Coronary artery (tissue), 2 donors: ENCODE data around the gene CCL19.
"Not testable (repeated sequence)": the region's sequence is repeated elsewhere in the genome, so short reads cannot be mapped to it uniquely, and the experiment has no call there.

Experiments used
- DNase-seq: peaks from one replicate; pipeline ENCODE4 v3.0.0-alpha.2; 2017; ENCODE audit warnings: low spot score
- H3K27ac ChIP-seq, 2 donors: fragments of 200-600 bp; sonication (generic); one replicate each; pipeline ENCODE4 v1.5.1; 2016 to 2019
- H3K4me3 ChIP-seq: fragments of 200-600 bp; sonication (generic); 2 replicates; pipeline ENCODE4 v1.5.1; 2016; ENCODE audit warnings: mild to moderate bottlenecking, moderate library complexity
- CTCF ChIP-seq: fragments of 200-600 bp; sonication (generic); IDR thresholded peaks from one replicate; pipeline ENCODE4 v1.5.1; 2019; ENCODE audit warnings: antibody characterized with exemption

The CCL19 gene

GRCh38 chr9:34690983-34691935 is at the start of gene CCL19:
Gene CCL19, minus strand, starts transcription at chr9:34691276. Its CDS starts 137 bp downstream, at chr9:34691139.
- no peak within 1 kb of the TSS for H3K4me3 ChIP-seq
- no peak for DNase-seq
- H3K27ac ChIP-seq: no peak within 1 kb of the TSS
- TF ChIP-seq CTCF: no peak

- not testable (repeated sequence) for H3K4me3 ChIP-seq, H3K27ac ChIP-seq, DNase-seq
Observed at GRCh38 chr9:34740176-34740575, 49.1 kb upstream of the CCL19 start.

DNA sequence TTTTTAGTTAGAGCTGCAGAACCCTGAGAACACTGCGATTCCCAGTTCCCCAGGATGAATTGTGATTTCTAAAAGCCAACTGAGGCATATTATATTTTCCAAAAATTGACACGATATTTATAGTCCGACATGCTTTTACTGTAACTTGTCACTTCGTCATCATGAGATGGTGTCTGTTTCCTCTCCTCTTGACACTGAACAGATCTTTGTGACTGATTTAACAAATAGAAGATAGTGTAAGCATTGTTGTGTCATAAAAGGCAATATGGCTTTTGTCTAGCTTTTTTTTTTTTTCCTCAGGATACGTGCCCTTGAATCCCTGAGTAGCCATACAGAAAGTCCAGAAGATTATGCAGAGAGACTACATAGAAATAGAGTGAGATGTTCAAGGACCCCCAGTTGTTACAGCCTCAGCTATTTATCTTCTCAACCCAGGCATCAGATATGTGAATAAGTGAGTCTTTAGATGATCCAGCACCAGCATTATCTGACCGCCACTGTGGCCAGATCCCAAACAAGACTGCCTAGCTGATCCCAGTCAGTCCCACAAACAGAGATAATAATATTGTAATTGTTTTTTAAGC is 46.7 kb upstream of the CCL19 start:
- no peak for DNase-seq
- Histone ChIP-seq H3K4me3 (no peak overlapping the region), H3K27ac (no peak overlapping the region)
- TF ChIP-seq CTCF: no peak

- no peak for TF ChIP-seq CTCF
- no peak overlapping the region for H3K4me3 ChIP-seq
- H3K27ac ChIP-seq: no peak overlapping the region
- DNase-seq: no peak
Observed at GRCh38 chr9:34734720-34735119, 43.6 kb upstream of the CCL19 start.

DNA sequence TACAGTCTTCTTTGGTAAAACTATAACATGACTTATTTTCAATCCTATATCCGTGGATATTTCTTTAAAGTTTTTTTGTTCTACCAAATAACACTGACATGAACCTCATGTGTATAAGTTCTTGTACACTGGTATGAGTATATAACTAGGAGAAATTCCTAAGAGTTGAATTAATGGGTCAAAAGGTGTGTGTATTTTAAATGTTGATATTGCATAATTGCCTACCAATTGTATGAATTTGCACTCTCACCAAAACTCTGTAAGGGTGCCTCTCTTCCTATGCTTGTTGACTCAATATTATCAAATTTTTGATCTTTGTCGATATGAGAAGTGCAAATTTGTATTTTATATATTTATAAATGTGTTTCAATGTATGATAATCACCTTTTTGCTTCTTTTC is 41.8 kb upstream of the CCL19 start:
- Histone ChIP-seq H3K4me3 (no peak overlapping the region), H3K27ac (no peak overlapping the region)
- TF ChIP-seq CTCF: no peak
- no peak for DNase-seq

DNA sequence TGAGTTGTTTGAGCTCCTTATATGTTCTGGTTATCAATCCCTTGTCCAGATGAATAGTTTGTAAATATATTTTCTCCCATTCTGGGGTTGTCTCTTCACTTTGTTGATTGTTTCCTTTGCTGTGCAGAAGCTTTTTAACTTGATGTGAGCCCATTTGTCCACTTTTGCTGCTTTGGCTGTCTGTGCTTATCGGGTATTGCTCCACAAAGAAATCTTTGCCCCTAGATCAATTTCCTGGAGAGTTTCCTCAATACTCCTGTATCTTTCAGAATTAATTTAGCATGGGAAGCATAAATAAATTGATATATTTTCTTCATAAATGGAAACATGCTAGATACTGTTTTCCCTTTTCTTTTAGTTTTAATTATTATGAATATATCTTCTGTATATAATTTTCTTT is 41.4 kb upstream of the CCL19 start:
- H3K4me3 ChIP-seq: no peak overlapping the region
- no peak for TF ChIP-seq CTCF
- no peak overlapping the region for H3K27ac ChIP-seq
- no peak for DNase-seq

DNA sequence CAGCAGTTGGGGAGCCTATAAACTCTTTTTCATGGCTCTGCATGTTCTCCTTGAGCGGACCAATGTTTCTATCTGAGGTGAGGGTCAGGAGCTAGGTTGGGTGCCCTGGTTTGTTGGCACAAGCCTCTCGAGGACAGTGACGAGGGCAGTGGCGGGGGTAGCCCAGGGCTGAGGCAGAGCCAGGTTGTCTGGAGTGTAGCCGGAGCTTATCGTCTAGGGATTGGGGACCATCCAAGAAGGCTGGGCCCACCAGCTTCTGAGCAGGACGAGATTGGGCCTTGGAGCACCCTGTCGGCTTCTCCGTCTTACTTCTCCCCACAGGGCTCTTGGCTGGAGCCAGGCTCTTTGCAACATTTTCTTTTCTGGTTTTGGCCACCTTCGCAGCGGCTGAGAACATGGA is 32.1 kb upstream of the CCL19 start:
- Histone ChIP-seq H3K4me3 (no peak overlapping the region), H3K27ac (no peak overlapping the region)
- no peak for DNase-seq
- no peak for TF ChIP-seq CTCF

DNA sequence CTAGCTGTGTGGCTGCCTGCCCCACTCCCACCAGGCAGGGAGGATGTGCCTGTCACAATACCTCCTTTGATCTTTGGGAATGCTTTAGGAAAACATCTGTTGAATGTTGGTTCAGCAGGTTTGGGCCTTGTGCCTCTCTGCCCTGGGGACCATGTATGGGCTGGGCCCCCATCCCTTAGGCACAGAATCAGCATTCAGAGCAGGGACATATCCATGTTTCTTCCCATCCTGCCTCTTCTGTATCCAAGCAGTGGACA is 28.6 kb upstream of the CCL19 start:
- DNase-seq, H3K4me3 ChIP-seq: not testable (repeated sequence)

More for the DNA sequence above, 28.6 kb upstream of the CCL19 start:
- not testable (repeated sequence) for H3K27ac ChIP-seq
